D721Med (cell line): ENCODE data around the gene NF1.

Experiments used
- DNase-seq: peaks from one replicate; pipeline ENCODE4 v3.0.0; 2011; ENCODE audit warnings: low spot score; ENCODE audit not compliant: insufficient read length
- FAIRE-seq: peaks from 2 replicates; lab custom pipeline; 2011; peaks lifted over from hg19 to GRCh38; lab: Jason Lieb, UNC
- CTCF ChIP-seq: IDR thresholded peaks from 2 replicates; pipeline ENCODE4 v1.5.1; 2012; ENCODE audit warnings: mild to moderate bottlenecking, control low read depth; ENCODE audit not compliant: insufficient read depth; ENCODE audit errors: missing control alignments

NF1 gene

GRCh38 chr17:31052187-31052889, 42.4 kb upstream of the NF1 start:
- DNase-seq (no peak), FAIRE-seq (no peak)
- TF ChIP-seq CTCF: no peak

DNA sequence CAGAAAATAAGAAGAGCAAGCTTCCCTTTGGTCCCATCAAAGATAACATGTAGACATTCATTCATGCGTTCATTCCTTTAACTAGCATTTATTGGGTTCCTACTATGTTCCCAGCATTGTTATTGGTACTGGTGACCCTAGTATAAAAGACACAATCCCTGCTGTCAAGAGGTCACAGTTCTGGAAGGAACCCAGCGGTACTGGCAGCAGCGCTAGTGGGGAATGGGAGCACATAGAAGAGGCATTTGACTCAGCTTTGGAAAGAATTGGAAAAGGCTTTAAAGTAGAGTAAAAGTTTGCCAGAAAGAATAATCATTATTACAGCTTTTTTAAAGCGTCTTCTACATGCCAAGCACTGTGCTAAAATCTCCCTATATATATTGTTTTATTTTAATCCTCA, 41.7 kb upstream of the NF1 start:
- DNase-seq (no peak), FAIRE-seq (no peak)
- no peak for TF ChIP-seq CTCF

- FAIRE-seq (no peak), DNase-seq (no peak)
- TF ChIP-seq CTCF: no peak
These were observed 40.0 kb upstream of the NF1 start for GRCh38 chr17:31054761-31055160.

GRCh38 chr17:31058976-31059375, 35.8 kb upstream of the NF1 start:
- FAIRE-seq (no peak), DNase-seq (no peak)
- no peak for TF ChIP-seq CTCF

DNA sequence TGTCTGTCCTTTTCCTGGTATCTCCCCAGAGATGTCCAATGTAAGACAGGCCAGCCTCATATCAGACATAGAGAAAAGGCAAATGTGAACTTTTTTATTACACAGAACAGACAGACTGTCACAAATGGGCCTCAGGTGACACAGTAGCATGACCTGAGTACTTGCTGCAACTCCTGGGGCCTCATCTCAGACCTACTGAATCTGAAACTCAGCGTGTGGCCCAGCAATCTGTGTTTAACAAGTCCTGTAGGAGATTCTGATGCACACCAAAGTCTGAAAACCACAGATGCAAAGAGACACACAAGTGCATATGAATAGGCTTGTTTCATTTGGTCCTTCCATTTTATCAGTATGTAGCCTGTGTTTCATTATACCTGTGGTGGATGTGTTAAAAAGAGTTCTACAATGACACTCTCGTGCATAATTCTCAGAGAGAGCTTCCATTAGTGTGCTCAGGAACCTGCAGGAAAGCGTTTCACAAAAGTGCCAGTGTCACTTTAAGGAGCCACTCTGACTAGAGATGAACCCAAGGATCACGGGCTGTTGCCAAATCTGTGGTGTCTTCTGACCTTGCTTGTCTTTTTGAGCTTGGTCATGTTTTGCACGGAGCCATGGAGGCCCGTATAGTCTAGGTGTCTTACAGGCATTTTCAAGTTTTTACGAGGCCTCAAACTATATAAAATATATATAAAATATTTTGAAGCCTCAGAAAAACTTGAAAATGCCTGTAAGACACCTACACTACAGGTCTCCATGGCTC, 33.8 kb upstream of the NF1 start:
- DNase-seq: no peak
- FAIRE-seq: no peak

GRCh38 chr17:31061678-31062077, 33.1 kb upstream of the NF1 start:
- DNase-seq: no peak
- TF ChIP-seq CTCF: no peak
- FAIRE-seq: no peak

More for the DNA sequence above, 33.8 kb upstream of the NF1 start:
- TF ChIP-seq CTCF: no peak

GRCh38 chr17:31062346-31062745, 32.4 kb upstream of the NF1 start:
- no peak for TF ChIP-seq CTCF
- no peak for FAIRE-seq
- DNase-seq: no peak
